ENCODE data around the gene WDR93. TPM values are rescaled to one million over a fixed set of nuclear protein-coding genes. Genes with fewer than 3 reads are reported as not detected.

WDR93 gene
- total RNA-seq, 1 experiment from 2014 or later = not detected

DNA sequence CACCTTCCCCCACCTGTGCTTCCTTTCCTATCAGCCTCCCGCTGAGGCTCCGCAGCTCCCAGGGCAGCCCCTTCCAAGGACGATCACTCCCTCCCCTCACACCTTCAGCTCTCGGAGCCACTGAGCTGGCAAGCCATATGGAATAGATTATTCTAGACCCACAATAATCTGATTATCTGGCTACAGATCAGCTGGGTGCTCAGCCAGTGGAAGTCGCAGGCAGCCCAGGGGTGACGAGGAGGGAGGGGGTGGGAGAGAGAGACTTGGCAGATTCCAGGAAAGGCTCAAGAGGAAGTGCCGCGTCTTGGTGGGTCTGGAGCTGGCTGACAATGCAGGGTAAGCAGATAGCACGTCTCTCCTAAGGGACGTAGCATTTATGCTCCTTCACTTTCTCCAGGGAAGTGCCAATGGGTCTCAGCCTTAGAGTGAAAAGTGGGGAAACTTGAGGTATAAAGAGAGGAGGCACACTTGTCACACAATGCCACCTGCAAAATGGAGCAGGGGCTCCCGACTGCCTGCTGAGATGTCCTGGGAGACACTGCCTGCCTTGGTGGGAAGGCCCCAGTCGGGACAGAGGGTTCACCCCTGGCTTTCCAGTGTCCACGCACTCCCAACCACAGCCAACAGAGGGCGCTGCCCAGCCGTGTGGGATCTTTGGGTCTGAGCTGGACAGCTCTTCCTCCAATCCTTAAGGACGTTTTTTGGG, 69.8 kb downstream of the WDR93 start (continued):
- TF ChIP-seq, protein P1, sequence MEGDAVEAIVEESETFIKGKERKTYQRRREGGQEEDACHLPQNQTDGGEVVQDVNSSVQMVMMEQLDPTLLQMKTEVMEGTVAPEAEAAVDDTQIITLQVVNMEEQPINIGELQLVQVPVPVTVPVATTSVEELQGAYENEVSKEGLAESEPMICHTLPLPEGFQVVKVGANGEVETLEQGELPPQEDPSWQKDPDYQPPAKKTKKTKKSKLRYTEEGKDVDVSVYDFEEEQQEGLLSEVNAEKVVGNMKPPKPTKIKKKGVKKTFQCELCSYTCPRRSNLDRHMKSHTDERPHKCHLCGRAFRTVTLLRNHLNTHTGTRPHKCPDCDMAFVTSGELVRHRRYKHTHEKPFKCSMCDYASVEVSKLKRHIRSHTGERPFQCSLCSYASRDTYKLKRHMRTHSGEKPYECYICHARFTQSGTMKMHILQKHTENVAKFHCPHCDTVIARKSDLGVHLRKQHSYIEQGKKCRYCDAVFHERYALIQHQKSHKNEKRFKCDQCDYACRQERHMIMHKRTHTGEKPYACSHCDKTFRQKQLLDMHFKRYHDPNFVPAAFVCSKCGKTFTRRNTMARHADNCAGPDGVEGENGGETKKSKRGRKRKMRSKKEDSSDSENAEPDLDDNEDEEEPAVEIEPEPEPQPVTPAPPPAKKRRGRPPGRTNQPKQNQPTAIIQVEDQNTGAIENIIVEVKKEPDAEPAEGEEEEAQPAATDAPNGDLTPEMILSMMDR (IDR thresholded peaks at IDR 0.05) = peak; percentile 97

DNA sequence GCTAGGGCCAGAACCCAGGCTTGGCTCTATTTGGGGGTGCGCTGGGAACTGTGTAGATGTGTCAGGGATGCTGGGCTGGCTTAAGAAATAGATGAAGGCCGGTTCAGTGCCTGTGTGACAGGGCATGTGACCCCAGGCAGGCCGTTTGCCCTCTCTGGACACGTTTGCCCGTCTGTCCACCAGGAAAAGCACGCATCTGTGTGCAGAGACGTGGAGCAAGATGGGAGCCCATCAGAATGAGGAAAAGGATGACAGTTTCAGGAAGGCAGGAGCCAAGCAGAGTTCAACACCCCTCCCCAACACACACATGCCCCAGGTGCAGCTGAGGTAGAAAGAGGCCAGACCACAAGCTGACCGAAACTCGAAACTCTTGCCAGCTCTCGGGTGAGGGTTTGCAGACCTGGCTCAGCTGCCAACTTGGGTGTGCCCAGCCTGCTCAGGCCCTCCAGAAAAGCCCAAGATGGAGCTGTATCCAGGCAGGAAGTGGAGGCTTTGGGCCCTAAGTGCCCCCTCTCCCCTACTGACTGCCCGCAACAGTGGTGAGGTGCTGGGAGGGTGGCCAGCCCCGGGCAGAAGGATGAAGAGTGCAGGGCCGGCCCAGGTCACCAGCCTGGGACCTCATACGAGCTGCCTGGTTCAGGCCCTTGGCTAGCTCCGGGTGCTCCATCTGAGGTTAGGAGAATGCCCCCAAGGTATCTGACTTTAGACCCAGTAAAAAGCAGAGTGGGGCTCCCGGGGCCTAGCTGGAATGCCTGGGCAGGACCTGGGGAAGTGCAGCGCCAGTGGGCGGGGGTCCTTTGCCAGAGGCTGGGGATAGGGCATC, 70.6 kb downstream of the WDR93 start:
- peaks cover 13% of the 10 kb centered on the region for H3K4me1 Mint-ChIP-seq
- no peak for TF ChIP-seq OVOL2 (CRISPR knock-in tag; IDR thresholded peaks at IDR 0.05; ENCODE audit: borderline replicate concordance)
- TF ChIP-seq, protein P2, sequence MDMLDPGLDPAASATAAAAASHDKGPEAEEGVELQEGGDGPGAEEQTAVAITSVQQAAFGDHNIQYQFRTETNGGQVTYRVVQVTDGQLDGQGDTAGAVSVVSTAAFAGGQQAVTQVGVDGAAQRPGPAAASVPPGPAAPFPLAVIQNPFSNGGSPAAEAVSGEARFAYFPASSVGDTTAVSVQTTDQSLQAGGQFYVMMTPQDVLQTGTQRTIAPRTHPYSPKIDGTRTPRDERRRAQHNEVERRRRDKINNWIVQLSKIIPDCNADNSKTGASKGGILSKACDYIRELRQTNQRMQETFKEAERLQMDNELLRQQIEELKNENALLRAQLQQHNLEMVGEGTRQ (CRISPR knock-in tag; IDR thresholded peaks at IDR 0.05) = no peak
- TF ChIP-seq, protein P3, sequence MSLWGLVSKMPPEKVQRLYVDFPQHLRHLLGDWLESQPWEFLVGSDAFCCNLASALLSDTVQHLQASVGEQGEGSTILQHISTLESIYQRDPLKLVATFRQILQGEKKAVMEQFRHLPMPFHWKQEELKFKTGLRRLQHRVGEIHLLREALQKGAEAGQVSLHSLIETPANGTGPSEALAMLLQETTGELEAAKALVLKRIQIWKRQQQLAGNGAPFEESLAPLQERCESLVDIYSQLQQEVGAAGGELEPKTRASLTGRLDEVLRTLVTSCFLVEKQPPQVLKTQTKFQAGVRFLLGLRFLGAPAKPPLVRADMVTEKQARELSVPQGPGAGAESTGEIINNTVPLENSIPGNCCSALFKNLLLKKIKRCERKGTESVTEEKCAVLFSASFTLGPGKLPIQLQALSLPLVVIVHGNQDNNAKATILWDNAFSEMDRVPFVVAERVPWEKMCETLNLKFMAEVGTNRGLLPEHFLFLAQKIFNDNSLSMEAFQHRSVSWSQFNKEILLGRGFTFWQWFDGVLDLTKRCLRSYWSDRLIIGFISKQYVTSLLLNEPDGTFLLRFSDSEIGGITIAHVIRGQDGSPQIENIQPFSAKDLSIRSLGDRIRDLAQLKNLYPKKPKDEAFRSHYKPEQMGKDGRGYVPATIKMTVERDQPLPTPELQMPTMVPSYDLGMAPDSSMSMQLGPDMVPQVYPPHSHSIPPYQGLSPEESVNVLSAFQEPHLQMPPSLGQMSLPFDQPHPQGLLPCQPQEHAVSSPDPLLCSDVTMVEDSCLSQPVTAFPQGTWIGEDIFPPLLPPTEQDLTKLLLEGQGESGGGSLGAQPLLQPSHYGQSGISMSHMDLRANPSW (CRISPR knock-in tag; conservative IDR thresholded peaks at IDR 0.05; ENCODE audit: low read depth) = no peak
- TF ChIP-seq, protein P4, sequence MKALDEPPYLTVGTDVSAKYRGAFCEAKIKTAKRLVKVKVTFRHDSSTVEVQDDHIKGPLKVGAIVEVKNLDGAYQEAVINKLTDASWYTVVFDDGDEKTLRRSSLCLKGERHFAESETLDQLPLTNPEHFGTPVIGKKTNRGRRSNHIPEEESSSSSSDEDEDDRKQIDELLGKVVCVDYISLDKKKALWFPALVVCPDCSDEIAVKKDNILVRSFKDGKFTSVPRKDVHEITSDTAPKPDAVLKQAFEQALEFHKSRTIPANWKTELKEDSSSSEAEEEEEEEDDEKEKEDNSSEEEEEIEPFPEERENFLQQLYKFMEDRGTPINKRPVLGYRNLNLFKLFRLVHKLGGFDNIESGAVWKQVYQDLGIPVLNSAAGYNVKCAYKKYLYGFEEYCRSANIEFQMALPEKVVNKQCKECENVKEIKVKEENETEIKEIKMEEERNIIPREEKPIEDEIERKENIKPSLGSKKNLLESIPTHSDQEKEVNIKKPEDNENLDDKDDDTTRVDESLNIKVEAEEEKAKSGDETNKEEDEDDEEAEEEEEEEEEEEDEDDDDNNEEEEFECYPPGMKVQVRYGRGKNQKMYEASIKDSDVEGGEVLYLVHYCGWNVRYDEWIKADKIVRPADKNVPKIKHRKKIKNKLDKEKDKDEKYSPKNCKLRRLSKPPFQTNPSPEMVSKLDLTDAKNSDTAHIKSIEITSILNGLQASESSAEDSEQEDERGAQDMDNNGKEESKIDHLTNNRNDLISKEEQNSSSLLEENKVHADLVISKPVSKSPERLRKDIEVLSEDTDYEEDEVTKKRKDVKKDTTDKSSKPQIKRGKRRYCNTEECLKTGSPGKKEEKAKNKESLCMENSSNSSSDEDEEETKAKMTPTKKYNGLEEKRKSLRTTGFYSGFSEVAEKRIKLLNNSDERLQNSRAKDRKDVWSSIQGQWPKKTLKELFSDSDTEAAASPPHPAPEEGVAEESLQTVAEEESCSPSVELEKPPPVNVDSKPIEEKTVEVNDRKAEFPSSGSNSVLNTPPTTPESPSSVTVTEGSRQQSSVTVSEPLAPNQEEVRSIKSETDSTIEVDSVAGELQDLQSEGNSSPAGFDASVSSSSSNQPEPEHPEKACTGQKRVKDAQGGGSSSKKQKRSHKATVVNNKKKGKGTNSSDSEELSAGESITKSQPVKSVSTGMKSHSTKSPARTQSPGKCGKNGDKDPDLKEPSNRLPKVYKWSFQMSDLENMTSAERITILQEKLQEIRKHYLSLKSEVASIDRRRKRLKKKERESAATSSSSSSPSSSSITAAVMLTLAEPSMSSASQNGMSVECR (CRISPR knock-in tag; IDR thresholded peaks at IDR 0.05; ENCODE audit: borderline replicate concordance) = no peak
- TF ChIP-seq, protein P5, sequence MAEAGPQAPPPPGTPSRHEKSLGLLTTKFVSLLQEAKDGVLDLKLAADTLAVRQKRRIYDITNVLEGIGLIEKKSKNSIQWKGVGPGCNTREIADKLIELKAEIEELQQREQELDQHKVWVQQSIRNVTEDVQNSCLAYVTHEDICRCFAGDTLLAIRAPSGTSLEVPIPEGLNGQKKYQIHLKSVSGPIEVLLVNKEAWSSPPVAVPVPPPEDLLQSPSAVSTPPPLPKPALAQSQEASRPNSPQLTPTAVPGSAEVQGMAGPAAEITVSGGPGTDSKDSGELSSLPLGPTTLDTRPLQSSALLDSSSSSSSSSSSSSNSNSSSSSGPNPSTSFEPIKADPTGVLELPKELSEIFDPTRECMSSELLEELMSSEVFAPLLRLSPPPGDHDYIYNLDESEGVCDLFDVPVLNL (CRISPR knock-in tag; IDR thresholded peaks at IDR 0.05; ENCODE audit: borderline replicate concordance, low read depth) = no peak
- ATAC-seq (no peak), DNase-seq (ENCODE audit: low spot score) (no peak)
- no peaks in the 10 kb centered on the region for H3K9me3 Mint-ChIP-seq
- CTCF ChIA-PET = interaction anchor here (0.6 to 3.9 kb wide), 70 partner anchors 8 to 560 kb away, joined by 3 to 214 read pairs (median 4); partner anchors contain the start of genes ANPEP, AP3S2, ARPIN and IDH2
- H3K36me3 Mint-ChIP-seq = no peaks in the 10 kb centered on the region
- no peak overlapping the region for H3K4me3 Mint-ChIP-seq
- H3K27me3 Mint-ChIP-seq (ENCODE audit: low read depth) = peaks cover under 1% of the 10 kb centered on the region; the same call in 1 of the 2 replicates
- no peak overlapping the region for H3K27ac Mint-ChIP-seq
- POLR2A ChIA-PET = interaction anchor here (0.6 to 1.5 kb wide), 4 partner anchors 11 to 118 kb away, joined by 3 to 5 read pairs (median 4); no protein-coding TSS in a partner anchor

DNA sequence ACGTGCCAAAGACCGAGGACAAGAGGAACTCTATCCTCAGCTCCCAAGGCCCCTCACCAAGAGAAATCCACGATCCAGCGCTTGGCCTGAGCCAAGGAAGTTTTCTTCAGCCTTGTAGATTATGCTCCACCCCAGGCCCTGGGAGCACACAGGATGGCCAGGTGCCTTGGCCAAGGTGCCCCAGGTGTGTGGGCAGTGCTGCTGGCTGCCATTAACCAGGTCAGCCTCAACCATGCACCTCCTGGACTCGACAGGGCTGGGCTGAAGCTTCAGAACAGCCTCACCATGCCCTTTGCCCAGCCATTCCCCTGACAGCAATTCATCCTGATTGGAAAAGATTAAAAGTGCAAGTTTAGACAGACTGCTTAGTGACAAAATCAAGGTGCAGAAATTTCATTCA, 71.3 kb downstream of the WDR93 start:
- Mint-ChIP-seq H3K4me3 (no peak overlapping the region), H3K27ac (no peak overlapping the region), H3K36me3 (no peaks in the 10 kb centered on the region), H3K4me1 (peaks cover 13% of the 10 kb centered on the region), H3K27me3 (ENCODE audit: low read depth) (no peaks in the 10 kb centered on the region; the same call in 1 of the 2 replicates), H3K9me3 (no peaks in the 10 kb centered on the region)
- ChIA-PET POLR2A (no interaction called here), CTCF (interaction anchor here (1.1 to 3.9 kb wide), 13 partner anchors 11 to 341 kb away, joined by 3 to 214 read pairs (median 16); partner anchors contain the start of genes IDH2, MESP1 and MESP2)
- no peak for DNase-seq (ENCODE audit: low spot score)
- no peak for ATAC-seq
- TF ChIP-seq, protein P6, sequence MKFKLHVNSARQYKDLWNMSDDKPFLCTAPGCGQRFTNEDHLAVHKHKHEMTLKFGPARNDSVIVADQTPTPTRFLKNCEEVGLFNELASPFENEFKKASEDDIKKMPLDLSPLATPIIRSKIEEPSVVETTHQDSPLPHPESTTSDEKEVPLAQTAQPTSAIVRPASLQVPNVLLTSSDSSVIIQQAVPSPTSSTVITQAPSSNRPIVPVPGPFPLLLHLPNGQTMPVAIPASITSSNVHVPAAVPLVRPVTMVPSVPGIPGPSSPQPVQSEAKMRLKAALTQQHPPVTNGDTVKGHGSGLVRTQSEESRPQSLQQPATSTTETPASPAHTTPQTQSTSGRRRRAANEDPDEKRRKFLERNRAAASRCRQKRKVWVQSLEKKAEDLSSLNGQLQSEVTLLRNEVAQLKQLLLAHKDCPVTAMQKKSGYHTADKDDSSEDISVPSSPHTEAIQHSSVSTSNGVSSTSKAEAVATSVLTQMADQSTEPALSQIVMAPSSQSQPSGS (CRISPR knock-in tag; IDR thresholded peaks at IDR 0.05; ENCODE audit: borderline replicate concordance, low read depth) = no peak
- TF ChIP-seq FOXJ3 (CRISPR knock-in tag; IDR thresholded peaks at IDR 0.05; ENCODE audit: borderline replicate concordance) = no peak
- TF ChIP-seq TEAD4 (CRISPR knock-in tag; IDR thresholded peaks at IDR 0.05) = no peak
- TF ChIP-seq TCF7 (CRISPR knock-in tag; IDR thresholded peaks at IDR 0.05; ENCODE audit: low read depth) = no peak
- no peak for TF ChIP-seq MYBL2 (CRISPR knock-in tag; IDR thresholded peaks at IDR 0.05)
- no peak for TF ChIP-seq SMAD3 (CRISPR knock-in tag; IDR thresholded peaks at IDR 0.05; ENCODE audit: borderline replicate concordance)
- no peak for TF ChIP-seq HMGA2 (CRISPR knock-in tag; IDR thresholded peaks at IDR 0.05)
- no peak for TF ChIP-seq PRRX2 (CRISPR knock-in tag; IDR thresholded peaks at IDR 0.05)
- TF ChIP-seq RELA (CRISPR knock-in tag; IDR thresholded peaks at IDR 0.05; ENCODE audit: borderline replicate concordance) = no peak

Data from WTC11 (cell line).